Activated CD4-positive, alpha-beta T cell treated with anti-CD3 and anti-CD28 coated beads, Interleukin-2, amount 50 U/mL, for 48 hours (primary cell): ENCODE measurements around the gene UGT1A6.
"Not testable (repeated sequence)": the region's sequence is repeated elsewhere in the genome, so short reads cannot be mapped to it uniquely, and the experiment has no call there.

ENCODE experiments used
- DNase-seq, 2 experiments: peaks; one replicate each; pipeline ENCODE4 v3.0.0-alpha.2; 2020

UGT1A6 gene

GRCh38 chr2:233692648-233693047 is at the start of gene UGT1A6:
Gene UGT1A6 (plus strand): TSS chr2:233692890. CDS start chr2:233693005, 115 bp downstream.
- DNase-seq = no peak

- DNase-seq = no peak
These were observed 49.6 kb upstream of the UGT1A6 start for GRCh38 chr2:233643128-233643527.

- DNase-seq = not testable (repeated sequence)
These were observed 46.7 kb upstream of the UGT1A6 start for GRCh38 chr2:233646033-233646432.

GRCh38 chr2:233650981-233651380 is 41.7 kb upstream of the UGT1A6 start:
- no peak for DNase-seq

- DNase-seq = no peak
These were observed 41.3 kb upstream of the UGT1A6 start for GRCh38 chr2:233651430-233651829.

- DNase-seq = no peak
These were observed 38.2 kb upstream of the UGT1A6 start for GRCh38 chr2:233654501-233654900.

- DNase-seq = no peak
These were observed 37.6 kb upstream of the UGT1A6 start for GRCh38 chr2:233655043-233655442.

GRCh38 chr2:233655943-233656342 is 36.7 kb upstream of the UGT1A6 start:
- not testable (repeated sequence) for DNase-seq

- DNase-seq = peak in 1 of 2 experiments; percentile 5
These were observed 36.2 kb upstream of the UGT1A6 start for GRCh38 chr2:233656443-233656842.

- DNase-seq = no peak
These were observed 34.1 kb upstream of the UGT1A6 start for GRCh38 chr2:233658610-233659009.

- DNase-seq = no peak
These were observed 28.8 kb upstream of the UGT1A6 start for GRCh38 chr2:233663911-233664310.

GRCh38 chr2:233668605-233669260 is 24.0 kb upstream of the UGT1A6 start:
- DNase-seq = no peak

- DNase-seq = no peak
These were observed 21.2 kb upstream of the UGT1A6 start, which contains the start of gene UGT1A9 for GRCh38 chr2:233671290-233672161. Gene UGT1A9 (plus strand): TSS chr2:233671898. CDS start chr2:233671935, 37 bp downstream.

- DNase-seq = no peak
These were observed 19.8 kb upstream of the UGT1A6 start for GRCh38 chr2:233672886-233673285.

GRCh38 chr2:233673896-233674295 is 18.8 kb upstream of the UGT1A6 start:
- no peak for DNase-seq

GRCh38 chr2:233674314-233674713 is 18.4 kb upstream of the UGT1A6 start:
- no peak for DNase-seq

- no peak for DNase-seq
These were observed 17.7 kb upstream of the UGT1A6 start for GRCh38 chr2:233674995-233675394.

- DNase-seq = no peak
These were observed 16.6 kb upstream of the UGT1A6 start for GRCh38 chr2:233676046-233676445.

GRCh38 chr2:233679196-233679595 is 13.5 kb upstream of the UGT1A6 start:
- DNase-seq = no peak

- DNase-seq = no peak
These were observed 12.2 kb upstream of the UGT1A6 start for GRCh38 chr2:233680361-233681045.

GRCh38 chr2:233681521-233682099 is 11.1 kb upstream of the UGT1A6 start, which contains the start of gene UGT1A7:
Gene UGT1A7 (plus strand): TSS chr2:233681901. CDS start chr2:233681938, 37 bp downstream.
- DNase-seq = no peak

- no peak for DNase-seq
These were observed 8.1 kb upstream of the UGT1A6 start for GRCh38 chr2:233684640-233685039.

GRCh38 chr2:233686928-233687327 is 5.8 kb upstream of the UGT1A6 start:
- DNase-seq = no peak
